Immature natural killer cell (primary cell): Measurements from ENCODE around the gene CRCP. TPM values are rescaled to one million over a fixed set of nuclear protein-coding genes. Genes with fewer than 3 reads are reported as not detected.
A peak's percentile ranks its signal among the peaks of the same experiment; 100 is the strongest.

Experiments
- DNase-seq, 3 donors: peaks; one replicate each; pipeline ENCODE4 v3.0.0; 2022; ENCODE audit warnings: mixed read lengths in 1 of 3
- H3K27ac Mint-ChIP-seq, 6 donors: one replicate each; pipeline ENCODE4 v1.8.0; 2020; ENCODE audit warnings: mixed read lengths in 6 of 6, mild to moderate bottlenecking in 5 of 6, inconsistent platforms in 4 of 6, moderate library complexity in 3 of 6
- H3K27me3 Mint-ChIP-seq, 3 donors: one replicate each; pipeline ENCODE4 v1.8.0; 2020 to 2021; ENCODE audit warnings: low read depth in 3 of 3, mild to moderate bottlenecking in 3 of 3, mixed read lengths in 3 of 3, moderate library complexity in 3 of 3, inconsistent platforms in 1 of 3
- H3K36me3 Mint-ChIP-seq, 3 donors: one replicate each; pipeline ENCODE4 v1.8.0; 2020; ENCODE audit warnings: mixed read lengths in 3 of 3, inconsistent platforms in 2 of 3, mild to moderate bottlenecking in 2 of 3
- H3K4me1 Mint-ChIP-seq, 2 donors: one replicate each; pipeline ENCODE4 v1.8.0; 2020; ENCODE audit warnings: inconsistent platforms in 2 of 2, mild to moderate bottlenecking in 2 of 2, mixed read lengths in 2 of 2, moderate library complexity in 1 of 2
- H3K4me3 Mint-ChIP-seq, 5 donors: one replicate each; pipeline ENCODE4 v1.8.0; 2020; ENCODE audit warnings: mild to moderate bottlenecking in 5 of 5, mixed read lengths in 5 of 5, inconsistent platforms in 3 of 5, moderate library complexity in 3 of 5
- H3K9me3 Mint-ChIP-seq, 6 donors: one replicate each; pipeline ENCODE4 v1.8.0; 2020; ENCODE audit warnings: mild to moderate bottlenecking in 6 of 6, mixed read lengths in 6 of 6, inconsistent platforms in 4 of 6, moderate library complexity in 3 of 6
- polyA plus RNA-seq, 3 donors: library from polyadenylated mRNA; unstranded; fragments of 300-500 nt; fragmentation: Illumina TruSeq; gene quantifications; one replicate each; pipeline ENCODE4 v1.2.3, GENCODE V29; 2021

The CRCP gene
- polyA plus RNA-seq, 3 donors from 2014 or later, result 19.2 to 62.2 (median 23.2) TPM

GRCh38 chr7:66176914-66177313 lies 62.3 kb downstream of the CRCP start:
- H3K36me3 Mint-ChIP-seq, result no peaks in the 10 kb centered on the region
- no peaks in the 10 kb centered on the region for H3K4me1 Mint-ChIP-seq
- DNase-seq, result no peak
- no peak overlapping the region for H3K4me3 Mint-ChIP-seq
- no peaks in the 10 kb centered on the region for H3K9me3 Mint-ChIP-seq
- H3K27me3 Mint-ChIP-seq, result no peaks in the 10 kb centered on the region
- H3K27ac Mint-ChIP-seq, result no peak overlapping the region

DNA sequence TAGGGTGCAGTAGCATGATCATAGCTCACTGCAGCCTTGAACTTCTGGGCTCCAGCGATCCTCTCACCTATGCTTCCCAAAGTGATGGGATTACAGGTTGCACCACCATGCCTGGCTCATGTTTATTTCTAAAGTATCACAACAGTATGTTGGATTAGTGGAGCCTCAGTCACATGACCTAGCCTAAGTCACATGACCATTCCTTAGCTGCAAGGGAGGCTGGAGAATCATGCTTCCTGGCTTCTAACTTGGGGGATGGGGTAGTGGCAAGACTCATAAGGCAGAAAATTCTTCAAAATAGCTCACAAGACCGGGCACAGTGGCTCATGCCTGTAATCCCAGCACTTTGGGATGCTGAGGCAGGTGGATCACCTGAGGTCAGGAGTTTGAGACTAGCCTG lies 63.6 kb downstream of the CRCP start:
- Mint-ChIP-seq H3K9me3 (no peaks in the 10 kb centered on the region), H3K4me3 (no peak overlapping the region), H3K27ac (no peak overlapping the region), H3K27me3 (no peaks in the 10 kb centered on the region), H3K36me3 (no peaks in the 10 kb centered on the region), H3K4me1 (no peaks in the 10 kb centered on the region)
- no peak for DNase-seq

DNA sequence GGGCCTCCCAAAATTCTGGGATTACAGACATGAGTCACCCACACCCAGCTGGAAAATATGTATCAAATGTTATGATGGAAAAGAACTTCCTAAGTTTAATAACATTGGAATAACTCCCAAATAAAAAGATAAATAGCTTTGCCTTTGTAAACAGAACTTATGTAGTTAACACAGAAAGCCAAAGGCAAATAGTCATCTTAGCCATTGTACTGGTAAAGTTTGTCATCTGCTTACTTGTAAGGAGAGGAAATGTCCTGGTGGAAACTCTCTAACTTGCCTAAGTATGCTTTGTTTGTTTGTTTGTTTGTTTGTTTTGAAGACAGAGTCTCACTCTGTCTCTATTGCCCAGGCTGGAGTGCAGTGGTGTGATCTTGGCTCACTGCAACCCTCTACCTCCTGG lies 66.7 kb downstream of the CRCP start:
- no peak for DNase-seq
- Mint-ChIP-seq H3K4me1 (no peaks in the 10 kb centered on the region), H3K4me3 (no peak overlapping the region), H3K27me3 (no peaks in the 10 kb centered on the region), H3K36me3 (peaks cover 0 to 4% (median 3%) of the 10 kb centered on the region in 3 donors), H3K27ac (no peak overlapping the region), H3K9me3 (no peaks in the 10 kb centered on the region)

DNA sequence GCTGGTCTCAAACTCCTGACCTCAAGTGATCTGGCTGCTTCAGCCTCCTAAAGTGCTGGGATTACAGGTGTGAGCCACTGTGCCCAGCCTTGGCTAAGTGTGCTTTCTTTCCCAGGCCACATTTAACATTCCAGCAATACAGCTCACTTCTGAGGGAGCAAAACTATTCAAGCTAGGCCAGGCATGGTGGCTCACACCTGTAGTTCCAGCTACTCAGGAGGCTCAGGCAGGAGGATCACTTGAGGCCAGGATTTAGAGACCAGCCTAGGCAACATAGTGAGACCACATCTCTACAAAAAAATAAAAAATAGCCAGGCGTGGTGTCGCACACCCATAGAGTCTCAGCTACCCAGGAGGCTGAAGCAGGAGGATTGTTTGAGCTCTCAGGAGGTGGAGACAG lies 67.2 kb downstream of the CRCP start:
- H3K36me3 Mint-ChIP-seq, result peaks cover 0 to 4% (median 3%) of the 10 kb centered on the region in 3 donors
- H3K27ac Mint-ChIP-seq, result no peak overlapping the region
- no peak for DNase-seq
- no peaks in the 10 kb centered on the region for H3K4me1 Mint-ChIP-seq
- H3K27me3 Mint-ChIP-seq, result peaks cover 0 to 3% (median 0%) of the 10 kb centered on the region in 3 donors
- no peak overlapping the region for H3K4me3 Mint-ChIP-seq
- no peaks in the 10 kb centered on the region for H3K9me3 Mint-ChIP-seq

DNA sequence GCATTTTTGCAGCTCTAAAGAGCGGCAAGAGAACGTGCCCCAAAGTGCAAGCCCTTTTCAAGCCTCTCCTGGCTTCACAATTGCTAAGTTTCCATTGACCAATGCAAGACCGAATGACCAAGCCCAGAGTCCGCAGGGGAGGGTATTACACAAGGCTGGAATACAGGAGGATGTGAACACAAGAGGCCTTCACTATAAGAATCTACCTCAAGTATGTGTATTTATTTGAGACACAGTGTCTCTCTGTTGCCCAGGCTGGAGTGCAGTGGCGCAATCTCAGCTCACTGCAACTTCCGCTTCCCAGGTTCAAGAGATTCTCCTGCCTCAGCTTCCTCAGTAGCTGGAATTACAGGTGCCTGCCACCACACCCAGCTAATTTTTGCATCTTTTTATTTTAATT lies 68.3 kb downstream of the CRCP start:
- peaks cover 0 to 4% (median 3%) of the 10 kb centered on the region in 3 donors for H3K36me3 Mint-ChIP-seq
- no peak overlapping the region for H3K4me3 Mint-ChIP-seq
- H3K27me3 Mint-ChIP-seq, result peaks cover 0 to 3% (median under 1%) of the 10 kb centered on the region in 3 donors
- H3K4me1 Mint-ChIP-seq, result no peaks in the 10 kb centered on the region
- no peak for DNase-seq
- H3K9me3 Mint-ChIP-seq, result no peaks in the 10 kb centered on the region
- no peak overlapping the region for H3K27ac Mint-ChIP-seq

GRCh38 chr7:66183700-66184099 lies 69.1 kb downstream of the CRCP start:
- no peak overlapping the region for H3K4me3 Mint-ChIP-seq
- H3K36me3 Mint-ChIP-seq, result peaks cover 0 to 7% (median 3%) of the 10 kb centered on the region in 3 donors
- peak overlapping the region in 1 of 6 donors; percentile 49 for H3K27ac Mint-ChIP-seq
- peaks cover 0 to 4% (median 3%) of the 10 kb centered on the region in 3 donors for H3K27me3 Mint-ChIP-seq
- no peak for DNase-seq
- H3K4me1 Mint-ChIP-seq, result no peaks in the 10 kb centered on the region
- H3K9me3 Mint-ChIP-seq, result no peaks in the 10 kb centered on the region

- H3K9me3 Mint-ChIP-seq, result no peaks in the 10 kb centered on the region
- no peak for DNase-seq
- H3K4me3 Mint-ChIP-seq, result no peak overlapping the region
- no peaks in the 10 kb centered on the region for H3K4me1 Mint-ChIP-seq
- H3K36me3 Mint-ChIP-seq, result peaks cover 0 to 8% (median 3%) of the 10 kb centered on the region in 3 donors
- H3K27me3 Mint-ChIP-seq, result peaks cover 0 to 4% (median 4%) of the 10 kb centered on the region in 3 donors
- H3K27ac Mint-ChIP-seq, result no peak overlapping the region
Measured at GRCh38 chr7:66185680-66186187, 71.1 kb downstream of the CRCP start.

GRCh38 chr7:66186991-66187390 lies 72.3 kb downstream of the CRCP start:
- H3K27me3 Mint-ChIP-seq, result peaks cover 0 to 4% (median 4%) of the 10 kb centered on the region in 3 donors
- H3K27ac Mint-ChIP-seq, result no peak overlapping the region
- no peak for DNase-seq
- H3K36me3 Mint-ChIP-seq, result peaks cover 0 to 8% (median 3%) of the 10 kb centered on the region in 3 donors
- H3K9me3 Mint-ChIP-seq, result no peaks in the 10 kb centered on the region
- no peak overlapping the region for H3K4me3 Mint-ChIP-seq
- no peaks in the 10 kb centered on the region for H3K4me1 Mint-ChIP-seq

GRCh38 chr7:66187905-66188304 lies 73.3 kb downstream of the CRCP start:
- no peak overlapping the region for H3K4me3 Mint-ChIP-seq
- no peaks in the 10 kb centered on the region for H3K9me3 Mint-ChIP-seq
- H3K36me3 Mint-ChIP-seq, result peaks cover 0 to 8% (median 3%) of the 10 kb centered on the region in 3 donors
- no peak overlapping the region for H3K27ac Mint-ChIP-seq
- DNase-seq, result no peak
- H3K4me1 Mint-ChIP-seq, result no peaks in the 10 kb centered on the region
- peaks cover 0 to 4% (median 4%) of the 10 kb centered on the region in 3 donors for H3K27me3 Mint-ChIP-seq

DNA sequence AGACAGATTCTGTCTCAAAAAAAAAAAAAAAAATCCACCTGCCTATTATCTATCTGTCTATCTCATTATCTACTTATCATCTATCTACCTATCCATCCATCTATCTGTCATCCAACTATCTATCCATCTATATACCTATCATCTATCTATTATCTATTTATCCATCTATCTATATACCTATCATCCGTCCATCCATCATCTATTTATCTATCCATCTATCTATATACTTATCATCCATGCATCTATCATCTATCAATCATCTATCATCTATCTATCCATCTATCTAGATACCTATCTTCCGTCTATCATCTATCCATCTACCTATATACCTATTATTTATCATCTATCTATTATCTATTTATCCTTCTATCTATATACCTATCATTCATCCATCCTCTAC lies 74.0 kb downstream of the CRCP start:
- Mint-ChIP-seq H3K4me3 (no peak overlapping the region), H3K36me3 (peaks cover 0 to 7% (median 3%) of the 10 kb centered on the region in 3 donors), H3K27ac (no peak overlapping the region), H3K27me3 (peaks cover 0 to 4% (median 4%) of the 10 kb centered on the region in 3 donors), H3K4me1 (no peaks in the 10 kb centered on the region), H3K9me3 (no peaks in the 10 kb centered on the region)
- DNase-seq, result no peak

DNA sequence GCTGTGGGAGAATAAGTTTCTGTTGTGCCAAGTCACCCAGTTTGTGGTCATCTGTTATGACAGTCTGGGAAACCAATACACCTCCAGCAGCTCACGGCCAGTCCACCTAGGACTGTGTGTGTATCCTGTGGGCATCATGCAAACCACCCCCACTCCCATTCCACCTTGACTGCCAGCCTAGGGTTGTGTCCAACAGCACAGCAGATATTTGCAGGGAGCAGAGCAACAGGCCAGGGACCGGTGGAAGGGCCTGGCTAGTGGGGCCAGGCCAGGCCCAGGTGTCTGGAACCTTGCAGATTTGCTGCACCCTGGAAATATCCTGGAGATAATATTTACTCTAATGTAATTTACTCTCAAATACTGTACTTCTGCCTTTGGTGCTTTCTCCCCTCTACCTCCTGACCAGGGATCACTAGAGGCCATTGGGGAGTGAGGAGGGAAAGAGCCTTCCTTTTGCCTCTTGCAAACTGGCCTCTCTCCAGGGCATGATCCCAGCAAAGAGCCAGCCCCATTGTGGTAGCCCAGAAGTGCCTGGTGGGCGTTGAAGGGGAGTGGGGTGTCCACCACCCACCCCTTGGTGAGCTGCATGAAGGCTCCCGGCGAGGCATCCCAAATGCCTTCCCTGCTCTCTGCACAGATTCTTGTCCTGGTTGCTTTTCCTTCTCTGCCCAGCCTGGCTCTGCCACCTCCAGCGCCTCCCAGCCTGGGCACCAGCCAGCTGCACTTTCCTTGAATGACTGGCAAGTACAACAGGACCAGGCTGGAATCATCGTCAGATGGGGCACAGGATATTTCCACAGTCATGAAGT lies 75.3 kb downstream of the CRCP start:
- Mint-ChIP-seq H3K4me3 (no peak overlapping the region), H3K36me3 (peaks cover 0 to 4% (median 3%) of the 10 kb centered on the region in 3 donors), H3K27me3 (peaks cover 0 to 4% (median 4%) of the 10 kb centered on the region in 3 donors), H3K9me3 (no peaks in the 10 kb centered on the region), H3K27ac (no peak overlapping the region), H3K4me1 (no peaks in the 10 kb centered on the region)
- no peak for DNase-seq

DNA sequence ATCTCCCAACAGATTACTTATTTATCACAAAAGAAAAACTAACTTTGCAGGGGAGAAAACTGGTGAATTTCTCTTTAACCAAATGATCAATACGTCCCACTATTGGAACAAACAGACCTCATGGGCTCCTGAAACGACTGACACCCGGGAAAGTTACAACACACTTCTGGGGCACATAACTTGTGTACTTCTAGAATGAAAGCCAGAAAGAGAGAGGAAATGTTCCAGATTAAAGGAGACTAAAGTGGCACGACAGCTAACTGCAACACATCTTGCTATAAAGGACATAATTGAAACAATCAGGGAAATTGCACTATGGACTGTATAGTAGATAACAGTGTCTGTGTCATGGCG lies 75.8 kb downstream of the CRCP start:
- DNase-seq, result no peak
- peaks cover 0 to 4% (median 3%) of the 10 kb centered on the region in 3 donors for H3K36me3 Mint-ChIP-seq
- peaks cover 0 to 4% (median 4%) of the 10 kb centered on the region in 3 donors for H3K27me3 Mint-ChIP-seq
- no peak overlapping the region for H3K4me3 Mint-ChIP-seq
- H3K27ac Mint-ChIP-seq, result no peak overlapping the region
- no peaks in the 10 kb centered on the region for H3K4me1 Mint-ChIP-seq
- H3K9me3 Mint-ChIP-seq, result no peaks in the 10 kb centered on the region

DNA sequence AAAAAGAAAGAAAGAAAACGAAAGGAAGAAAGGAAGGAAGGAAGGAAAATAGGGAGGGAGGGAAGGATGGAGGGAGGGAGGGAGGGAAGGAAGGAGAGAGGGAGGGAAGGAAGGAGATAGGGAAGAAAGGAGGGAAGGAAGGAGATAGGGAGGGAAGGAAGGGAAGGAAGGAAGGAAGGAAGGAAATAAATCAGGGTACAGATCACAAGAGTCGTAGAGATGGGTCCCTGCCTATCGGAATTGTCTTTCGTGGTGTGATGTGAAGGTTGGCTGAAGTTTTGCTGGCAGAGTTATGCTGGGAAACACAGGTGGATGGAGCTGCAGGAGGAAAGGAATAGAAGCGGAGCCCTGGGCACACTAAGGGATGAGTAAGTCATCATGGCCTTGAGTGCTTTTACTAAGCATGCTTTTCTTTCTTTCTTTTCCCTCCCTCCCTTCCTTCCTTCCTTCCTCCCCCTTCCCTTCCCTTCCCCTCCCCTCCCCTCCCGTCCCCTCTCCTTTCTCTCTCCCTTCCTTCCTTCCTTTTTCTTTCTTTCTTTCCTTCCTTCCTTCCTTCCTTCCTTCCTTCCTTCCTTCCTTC lies 78.6 kb downstream of the CRCP start:
- Mint-ChIP-seq H3K27ac (no peak overlapping the region), H3K36me3 (peaks cover 0 to 4% (median 0%) of the 10 kb centered on the region in 3 donors), H3K4me3 (no peak overlapping the region)

DNA sequence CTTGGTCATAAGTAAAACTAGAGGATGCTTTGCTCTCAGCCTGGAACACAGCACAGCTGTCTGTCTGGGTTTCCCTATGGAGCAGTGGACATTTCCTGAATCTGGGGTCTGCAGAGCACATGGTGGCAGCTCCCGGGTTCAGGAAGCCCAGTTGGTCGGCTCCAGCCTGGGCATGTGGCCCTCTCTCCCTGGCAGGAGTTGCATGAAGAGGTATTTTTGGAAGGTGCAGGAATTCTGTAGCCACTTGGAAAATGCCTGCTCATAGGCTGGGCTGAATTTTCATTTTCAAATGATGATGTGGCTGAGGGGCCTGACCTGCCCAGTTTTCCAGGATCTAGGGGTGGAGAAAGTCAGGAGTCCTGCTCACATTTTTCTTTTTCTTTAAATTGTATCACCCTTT lies 83.8 kb downstream of the CRCP start:
- DNase-seq, result no peak
- no peak overlapping the region for H3K4me3 Mint-ChIP-seq
- no peaks in the 10 kb centered on the region for H3K36me3 Mint-ChIP-seq
- peaks cover 4 to 6% (median 5%) of the 10 kb centered on the region in 3 donors for H3K27me3 Mint-ChIP-seq
- H3K4me1 Mint-ChIP-seq, result peaks cover 2 to 8% of the 10 kb centered on the region in 2 donors
- H3K27ac Mint-ChIP-seq, result no peak overlapping the region
- H3K9me3 Mint-ChIP-seq, result no peaks in the 10 kb centered on the region

More for the DNA sequence above, 78.6 kb downstream of the CRCP start:
- Mint-ChIP-seq H3K27me3 (peaks cover 2 to 5% (median 2%) of the 10 kb centered on the region in 3 donors), H3K9me3 (no peaks in the 10 kb centered on the region), H3K4me1 (no peaks in the 10 kb centered on the region)
- DNase-seq, result no peak
